GM12875 (cell line): ENCODE data around the gene CSNK1G1.

ENCODE experiments used
- H3K4me3 ChIP-seq: one replicate; pipeline ENCODE4 v1.5.1; 2011; ENCODE audit warnings: low read depth, low read length, control low read depth
- TF ChIP-seq, protein P1 (sequence below): IDR thresholded peaks from 2 replicates; pipeline ENCODE4 v1.5.1; 2011; ENCODE audit warnings: low read depth, mild to moderate bottlenecking, control low read depth, inconsistent platforms, low read length, moderate library complexity, borderline replicate concordance; ENCODE audit not compliant: insufficient read depth

The CSNK1G1 gene

GRCh38 chr15:64164436-64164835 is 191.5 kb downstream of the CSNK1G1 start:
- H3K4me3 ChIP-seq, result no peak overlapping the region

GRCh38 chr15:64163659-64164362 is 192.2 kb downstream of the CSNK1G1 start:
- TF ChIP-seq, protein P1, sequence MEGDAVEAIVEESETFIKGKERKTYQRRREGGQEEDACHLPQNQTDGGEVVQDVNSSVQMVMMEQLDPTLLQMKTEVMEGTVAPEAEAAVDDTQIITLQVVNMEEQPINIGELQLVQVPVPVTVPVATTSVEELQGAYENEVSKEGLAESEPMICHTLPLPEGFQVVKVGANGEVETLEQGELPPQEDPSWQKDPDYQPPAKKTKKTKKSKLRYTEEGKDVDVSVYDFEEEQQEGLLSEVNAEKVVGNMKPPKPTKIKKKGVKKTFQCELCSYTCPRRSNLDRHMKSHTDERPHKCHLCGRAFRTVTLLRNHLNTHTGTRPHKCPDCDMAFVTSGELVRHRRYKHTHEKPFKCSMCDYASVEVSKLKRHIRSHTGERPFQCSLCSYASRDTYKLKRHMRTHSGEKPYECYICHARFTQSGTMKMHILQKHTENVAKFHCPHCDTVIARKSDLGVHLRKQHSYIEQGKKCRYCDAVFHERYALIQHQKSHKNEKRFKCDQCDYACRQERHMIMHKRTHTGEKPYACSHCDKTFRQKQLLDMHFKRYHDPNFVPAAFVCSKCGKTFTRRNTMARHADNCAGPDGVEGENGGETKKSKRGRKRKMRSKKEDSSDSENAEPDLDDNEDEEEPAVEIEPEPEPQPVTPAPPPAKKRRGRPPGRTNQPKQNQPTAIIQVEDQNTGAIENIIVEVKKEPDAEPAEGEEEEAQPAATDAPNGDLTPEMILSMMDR, result no peak
- peak overlapping the region; percentile 58 for H3K4me3 ChIP-seq

More at GRCh38 chr15:64164436-64164835, 191.5 kb downstream of the CSNK1G1 start:
- TF ChIP-seq, protein P1, result no peak

DNA sequence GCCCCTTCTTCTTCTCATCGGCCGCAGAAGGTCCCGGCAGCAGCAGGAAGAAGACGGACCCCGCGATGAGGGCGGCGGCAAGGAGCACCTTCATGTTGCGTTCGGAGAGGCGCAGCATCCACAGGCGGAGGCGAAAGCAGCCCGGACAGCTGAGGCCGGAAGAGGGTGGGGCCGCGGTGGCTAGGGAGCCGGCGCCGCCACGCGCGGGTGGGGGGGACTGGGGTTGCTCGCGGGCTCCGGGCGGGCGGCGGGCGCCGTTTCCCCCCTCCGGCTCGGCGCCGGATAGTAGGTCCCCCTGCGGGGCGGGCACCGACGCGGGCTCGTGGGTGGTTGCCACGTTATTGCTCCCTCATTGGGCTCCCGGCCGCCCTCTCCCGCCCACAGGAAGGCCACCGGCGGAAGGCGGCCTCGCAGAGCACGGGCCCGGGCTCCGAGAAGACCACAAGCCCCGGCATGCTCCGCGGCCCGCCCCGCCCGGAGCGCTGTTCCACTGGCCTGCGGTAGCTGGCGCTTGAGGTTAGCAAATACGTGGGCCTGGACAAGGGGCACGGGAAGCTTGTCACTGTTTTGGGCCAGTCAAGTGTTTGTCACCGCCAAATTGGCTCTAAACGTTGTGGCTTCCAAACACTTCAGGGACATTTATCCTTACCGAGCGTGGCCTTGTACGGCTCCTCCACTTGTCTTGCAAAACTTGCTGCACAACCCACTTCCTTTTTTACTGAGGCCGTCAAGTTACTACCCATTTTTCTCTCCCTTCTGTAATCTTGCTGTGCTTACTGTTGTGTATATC is 192.9 kb downstream of the CSNK1G1 start, which contains the start of gene PPIB:
Gene PPIB (minus strand): TSS at position 154 of the 790 bp plus-strand sequence. CDS start 36 bp downstream, at position 118.
- TF ChIP-seq, protein P1, result peak; percentile 57

GRCh38 chr15:64162478-64162868 is 193.5 kb downstream of the CSNK1G1 start:
- TF ChIP-seq, protein P1, result no peak

More for the DNA sequence above, 192.9 kb downstream of the CSNK1G1 start, which contains the start of gene PPIB:
- peak within 1 kb of the TSS; percentile 95 for H3K4me3 ChIP-seq

GRCh38 chr15:64161688-64162477 is 194.1 kb downstream of the CSNK1G1 start:
- peak overlapping the region; percentile 95 for H3K4me3 ChIP-seq
- TF ChIP-seq, protein P1, result no peak

More at GRCh38 chr15:64162478-64162868, 193.5 kb downstream of the CSNK1G1 start:
- H3K4me3 ChIP-seq, result peak overlapping the region; percentile 95

GRCh38 chr15:64158363-64159134 is 197.4 kb downstream of the CSNK1G1 start:
- H3K4me3 ChIP-seq, result no peak overlapping the region
- TF ChIP-seq, protein P1, result no peak
